Effector CD8-positive, alpha-beta T cell (primary cell): ENCODE results near the gene PMVK.
A peak's percentile ranks its signal among the peaks of the same experiment; 100 is the strongest.

Experiments
- DNase-seq: peaks from one replicate; lab custom pipeline; 2025; lab: John Stamatoyannopoulos, UW

The PMVK gene

GRCh38 chr1:154967331-154967950, 30.9 kb upstream of the PMVK start:
- no peak for DNase-seq

- no peak for DNase-seq
These were observed 29.6 kb upstream of the PMVK start for GRCh38 chr1:154966111-154966510.

GRCh38 chr1:154964359-154964758, 27.8 kb upstream of the PMVK start:
- DNase-seq, result no peak

- no peak for DNase-seq
These were observed 27.1 kb upstream of the PMVK start for GRCh38 chr1:154963643-154964042.

- no peak for DNase-seq
These were observed 26.3 kb upstream of the PMVK start for GRCh38 chr1:154962795-154963330.

- DNase-seq, result no peak
These were observed 25.7 kb upstream of the PMVK start for GRCh38 chr1:154962156-154962749.

- peak; percentile 69 for DNase-seq
These were observed 25.0 kb upstream of the PMVK start, which contains the start of gene PYGO2 for GRCh38 chr1:154961207-154962155. TSS of gene PYGO2 (minus strand) at chr1:154961782. CDS start at chr1:154961576, 206 bp downstream.

- no peak for DNase-seq
These were observed 24.1 kb upstream of the PMVK start for GRCh38 chr1:154960446-154961136.

- DNase-seq, result no peak
These were observed 22.9 kb upstream of the PMVK start for GRCh38 chr1:154959426-154959780.

- no peak for DNase-seq
These were observed 22.3 kb upstream of the PMVK start for GRCh38 chr1:154958681-154959425.

- no peak for DNase-seq
These were observed 21.5 kb upstream of the PMVK start for GRCh38 chr1:154958036-154958435.

GRCh38 chr1:154957091-154957657, 20.7 kb upstream of the PMVK start:
- no peak for DNase-seq

- no peak for DNase-seq
These were observed 20.0 kb upstream of the PMVK start for GRCh38 chr1:154956544-154956941.

GRCh38 chr1:154955718-154956543, 19.4 kb upstream of the PMVK start, which contains the start of gene PBXIP1:
TSS of gene PBXIP1 (minus strand) at chr1:154956099. CDS start at chr1:154953721, 2,378 bp downstream.
- peak; percentile 78 for DNase-seq

- peak; percentile 85 for DNase-seq
These were observed 18.7 kb upstream of the PMVK start for GRCh38 chr1:154955039-154955717.

GRCh38 chr1:154954541-154954940, 18.0 kb upstream of the PMVK start:
- no peak for DNase-seq

- no peak for DNase-seq
These were observed 17.1 kb upstream of the PMVK start for GRCh38 chr1:154953611-154954038.

GRCh38 chr1:154952664-154953063, 16.1 kb upstream of the PMVK start:
- no peak for DNase-seq
